Endothelial cell of umbilical vein (primary cell): ENCODE results near the gene CCL4. TPM values are rescaled to one million over a fixed set of nuclear protein-coding genes. Genes with fewer than 3 reads are reported as not detected.

Source experiments
- BruUV-seq: library from RNA; stranded (reverse); fragments of 400-500 nt; replicated peaks from 2 replicates; lab custom pipeline; 2021; lab: Mats Ljungman, UMichigan
- CTCF ChIA-PET: fragments of 300-600, 350-600 bp; sonication (Branson Sonifier 250); formaldehyde crosslinking; loops from one replicate; lab custom pipeline; 2021; ENCODE audit warnings: antibody characterized with exemption, inconsistent platforms; lab: Charles Lee
- POLR2A ChIA-PET: fragments of 300-600, 350-600 bp; sonication (Branson Sonifier 250); formaldehyde crosslinking; loops from one replicate; lab custom pipeline; 2021; ENCODE audit warnings: antibody characterized with exemption, inconsistent platforms; lab: Charles Lee
- DNase-seq: peaks from one replicate; pipeline ENCODE4 v3.0.0-alpha.2; 2011; ENCODE audit warnings: low read depth, low spot score
- FAIRE-seq: peaks from 2 replicates; lab custom pipeline; 2011; peaks lifted over from hg19 to GRCh38; lab: Jason Lieb, UNC
- H2AFZ ChIP-seq: 2 replicates; pipeline ENCODE4 v1.6.0; 2012; ENCODE audit warnings: low read depth, low read length, control low read depth, inconsistent platforms
- H3K27ac ChIP-seq: 2 replicates; pipeline ENCODE4 v1.5.1; 2011; ENCODE audit warnings: low read depth, mild to moderate bottlenecking, control low read depth, low read length, moderate library complexity; ENCODE audit not compliant: insufficient read depth
- H3K27me3 ChIP-seq, 2 experiments: 2 replicates each; pipeline versions ENCODE4 v1.6.0 to v1.6.1; 2011; ENCODE audit warnings: low read length in 2 of 2, mixed read lengths in 1 of 2; ENCODE audit not compliant: control insufficient read depth in 2 of 2, insufficient read depth in 2 of 2
- H3K36me3 ChIP-seq, 2 experiments: 2 replicates in 1 of 2; 3 replicates in 1 of 2; pipeline ENCODE4 v1.5.1; 2011; ENCODE audit warnings: low read length in 2 of 2, mild to moderate bottlenecking in 1 of 2, moderate library complexity in 1 of 2; ENCODE audit not compliant: control insufficient read depth in 2 of 2, insufficient read depth in 2 of 2; ENCODE audit errors: extremely low read depth in 1 of 2
- H3K4me1 ChIP-seq: 3 replicates; pipeline ENCODE4 v1.5.1; 2011; ENCODE audit warnings: mild to moderate bottlenecking, low read length; ENCODE audit not compliant: control insufficient read depth, insufficient read depth; ENCODE audit errors: extremely low read depth
- H3K4me2 ChIP-seq: 2 replicates; pipeline ENCODE4 v1.6.1; 2011; ENCODE audit warnings: low read length, control low read depth, mixed read lengths; ENCODE audit not compliant: insufficient read depth
- H3K4me3 ChIP-seq, 3 experiments: fragments of 200-600 bp in 1 of 3; sonication (generic), shearing (Covaris generic) in 1 of 3; replicated peaks in 1 of 3; 2 replicates each; pipeline ENCODE4 v1.5.1; 2011 to 2016; ENCODE audit warnings: control low read depth in 3 of 3, low read length in 3 of 3, mild to moderate bottlenecking in 2 of 3, inconsistent platforms in 1 of 3, low read depth in 1 of 3, moderate library complexity in 1 of 3; ENCODE audit not compliant: insufficient read depth in 1 of 3
- H3K79me2 ChIP-seq: 2 replicates; pipeline ENCODE4 v1.6.0; 2012; ENCODE audit warnings: low read length, inconsistent platforms; ENCODE audit not compliant: control insufficient read depth, insufficient read depth
- H3K9ac ChIP-seq: replicated peaks from 2 replicates; pipeline ENCODE3; 2011; ENCODE audit warnings: low read length, control low read depth; ENCODE audit not compliant: insufficient read depth; ENCODE audit errors: extremely low read depth
- H3K9me1 ChIP-seq: replicated peaks from 3 replicates; pipeline ENCODE4 v1.6.0; 2011; ENCODE audit warnings: mild to moderate bottlenecking, low read length; ENCODE audit not compliant: control insufficient read depth, insufficient read depth; ENCODE audit errors: extremely low read depth
- H3K9me3 ChIP-seq: replicated peaks from 2 replicates; pipeline ENCODE4 v1.5.1; 2012; ENCODE audit warnings: low read length, inconsistent platforms; ENCODE audit not compliant: control insufficient read depth, insufficient read depth
- H4K20me1 ChIP-seq: replicated peaks from 2 replicates; pipeline ENCODE3; 2011; ENCODE audit warnings: mild to moderate bottlenecking, low read length; ENCODE audit not compliant: control insufficient read depth, insufficient read depth; ENCODE audit errors: extremely low read depth
- CTCF ChIP-seq, 2 donors: IDR thresholded peaks; 1 replicate in 1 of 2; 2 replicates in 1 of 2; pipeline ENCODE4 v1.5.1; 2011; ENCODE audit warnings: low read length in 2 of 2, mild to moderate bottlenecking in 2 of 2, moderate library complexity in 2 of 2, control low read depth in 1 of 2, inconsistent platforms in 1 of 2, low read depth in 1 of 2; ENCODE audit not compliant: insufficient read depth in 1 of 2; ENCODE audit errors: extremely low read depth in 1 of 2
- EZH2 ChIP-seq: IDR thresholded peaks from 2 replicates; pipeline ENCODE4 v1.6.1; 2012; ENCODE audit warnings: borderline replicate concordance, low read depth, mild to moderate bottlenecking, moderate library complexity, low read length, inconsistent platforms; ENCODE audit not compliant: severe bottlenecking
- FOS ChIP-seq: IDR thresholded peaks from 2 replicates; pipeline ENCODE4 v1.6.1; 2011; ENCODE audit warnings: mild to moderate bottlenecking, low read length, moderate library complexity, borderline replicate concordance; ENCODE audit not compliant: insufficient read depth
- GATA2 ChIP-seq: IDR thresholded peaks from 2 replicates; pipeline ENCODE4 v1.7.0; 2011; ENCODE audit warnings: low read depth, mild to moderate bottlenecking, moderate library complexity, mixed read lengths, low read length; ENCODE audit not compliant: insufficient read length, insufficient read depth
- JUN ChIP-seq: IDR thresholded peaks from 2 replicates; pipeline ENCODE4 v1.6.1; 2011; ENCODE audit warnings: borderline replicate concordance, low read depth; ENCODE audit not compliant: insufficient read length, insufficient read depth
- MAX ChIP-seq: IDR thresholded peaks from 2 replicates; pipeline ENCODE4 v1.6.1; 2011; ENCODE audit not compliant: insufficient read depth, insufficient read length
- MYC ChIP-seq: IDR thresholded peaks from one replicate; pipeline ENCODE4 v1.6.1; 2011; ENCODE audit warnings: mild to moderate bottlenecking, low read depth, low read length
- POLR2A ChIP-seq: IDR thresholded peaks from 2 replicates; pipeline ENCODE4 v1.6.1; 2012; ENCODE audit warnings: low read depth, mild to moderate bottlenecking, control low read depth, low read length
- POLR2AphosphoS5 ChIP-seq: IDR thresholded peaks from 2 replicates; pipeline ENCODE4 v1.6.1; 2012; ENCODE audit warnings: low read depth, mild to moderate bottlenecking, control low read depth, low read length, moderate library complexity; ENCODE audit not compliant: insufficient read depth
- dilution Hi-C: fragments of 300-500 bp; cut with MboI; formaldehyde crosslinking; loops from one replicate; pipeline ENCODE4 v1.15.0; 2019; ENCODE audit warnings: low sequenced_read_pairs; ENCODE audit not compliant: extremely low pct_ligation_motif_present
- intact Hi-C: fragments of 100-400 bp; cut with micrococcal nuclease; formaldehyde crosslinking; loops from one replicate; pipeline ENCODE4 v1.10.0; 2022
- polyA plus RNA-seq, 4 experiments: library from polyadenylated mRNA; depleted of rRNA in 3 of 4; stranded (reverse) in 3 of 4; unstranded in 1 of 4; fragments of >200 nt; gene quantifications; 2 replicates each; pipeline versions ENCODE4 v1.2.1 to v1.2.3, GENCODE V29; 2011 to 2012; ENCODE audit warnings: missing spikeins in 1 of 4
- total RNA-seq: library from RNA; stranded (reverse); gene quantifications from 2 replicates; pipeline ENCODE4 v1.2.3, GENCODE V29; 2021

CCL4 gene
- total and polyA plus RNA-seq, 2 donors (not counting 3 experiments of a cell fraction or from before 2014, with no cell fraction given) = not detected

DNA sequence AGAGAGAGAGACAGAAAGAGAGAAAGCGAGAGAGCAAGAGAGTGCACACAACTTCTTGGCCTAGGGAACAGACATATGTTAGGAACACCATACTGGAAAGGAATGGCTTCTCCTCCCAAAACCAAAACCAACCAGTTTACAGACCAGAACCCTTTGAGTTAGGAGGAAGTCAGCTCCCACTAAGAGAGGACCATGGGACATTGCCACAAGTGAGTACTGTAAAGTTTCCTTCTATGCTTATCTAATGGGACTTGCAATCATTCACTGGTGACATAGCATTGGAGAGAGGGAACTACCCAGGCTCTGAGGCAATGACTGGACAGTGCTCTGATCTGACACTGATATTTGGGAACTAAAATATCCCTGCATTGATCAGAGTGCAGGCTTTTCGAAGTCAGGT, 40.4 kb downstream of the CCL4 start:
- Histone ChIP-seq H3K4me3 (no peak overlapping the region), H3K9me3 (no peaks in the 10 kb centered on the region), H3K36me3 (no peaks in the 10 kb centered on the region), H3K4me2 (no peak overlapping the region), H2AFZ (no peak overlapping the region), H3K27ac (no peak overlapping the region), H3K9ac (no peak overlapping the region), H3K79me2 (no peaks in the 10 kb centered on the region), H3K4me1 (no peaks in the 10 kb centered on the region), H4K20me1 (no peaks in the 10 kb centered on the region), H3K9me1 (no peaks in the 10 kb centered on the region), H3K27me3 (peaks cover 0 to 5% of the 10 kb centered on the region in 2 experiments)
- BruUV-seq = no TSS peak
- DNase-seq (no peak), FAIRE-seq (no peak)
- intact Hi-C loops = no loop called here
- TF ChIP-seq POLR2A (no peak), POLR2AphosphoS5 (no peak), FOS (no peak)
- CTCF ChIA-PET = no interaction called here
- POLR2A ChIA-PET = no interaction called here
- dilution Hi-C loops = no loop called here

GRCh38 chr17:36144981-36145729, 41.5 kb downstream of the CCL4 start:
- H3K9ac ChIP-seq = no peak overlapping the region
- no TSS peak for BruUV-seq
- H2AFZ ChIP-seq = no peak overlapping the region
- DNase-seq (no peak), FAIRE-seq (no peak)
- no peaks in the 10 kb centered on the region for H3K36me3 ChIP-seq
- no peaks in the 10 kb centered on the region for H4K20me1 ChIP-seq
- intact Hi-C loops = no loop called here
- ChIA-PET CTCF (interaction anchor here (0.9 to 7.5 kb wide), 2 partner anchors 169 to 176 kb away, joined by 3 to 154 read pairs; no protein-coding TSS in a partner anchor), POLR2A (no interaction called here)
- no peaks in the 10 kb centered on the region for H3K79me2 ChIP-seq
- no peaks in the 10 kb centered on the region for H3K9me3 ChIP-seq
- no peak overlapping the region for H3K27ac ChIP-seq
- no peak overlapping the region for H3K4me3 ChIP-seq
- H3K4me2 ChIP-seq = no peak overlapping the region
- TF ChIP-seq MAX (no peak), EZH2 (no peak), POLR2A (no peak), MYC (no peak), GATA2 (no peak), JUN (no peak), POLR2AphosphoS5 (no peak), CTCF (IDR thresholded peaks at IDR 0.05; ENCODE audit: extremely low read depth in 1 of 2, insufficient read depth in 1 of 2, low read depth in 1 of 2, low read length in 2 of 2) (no peak)
- peaks cover 2 to 5% of the 10 kb centered on the region in 2 experiments for H3K27me3 ChIP-seq
- H3K9me1 ChIP-seq = no peaks in the 10 kb centered on the region
- no peaks in the 10 kb centered on the region for H3K4me1 ChIP-seq
- dilution Hi-C loops = no loop called here
